Measurements from ENCODE around the gene MRTO4. TPM values are rescaled to one million over a fixed set of nuclear protein-coding genes. Genes with fewer than 3 reads are reported as not detected.

The MRTO4 gene
- total and polyA plus RNA-seq, 9 of the 15 experiments (the other 6 are each of a cell fraction or from before 2014, with no cell fraction given) = 62.0 to 173 (median 146) TPM

- TF ChIP-seq, protein P1, sequence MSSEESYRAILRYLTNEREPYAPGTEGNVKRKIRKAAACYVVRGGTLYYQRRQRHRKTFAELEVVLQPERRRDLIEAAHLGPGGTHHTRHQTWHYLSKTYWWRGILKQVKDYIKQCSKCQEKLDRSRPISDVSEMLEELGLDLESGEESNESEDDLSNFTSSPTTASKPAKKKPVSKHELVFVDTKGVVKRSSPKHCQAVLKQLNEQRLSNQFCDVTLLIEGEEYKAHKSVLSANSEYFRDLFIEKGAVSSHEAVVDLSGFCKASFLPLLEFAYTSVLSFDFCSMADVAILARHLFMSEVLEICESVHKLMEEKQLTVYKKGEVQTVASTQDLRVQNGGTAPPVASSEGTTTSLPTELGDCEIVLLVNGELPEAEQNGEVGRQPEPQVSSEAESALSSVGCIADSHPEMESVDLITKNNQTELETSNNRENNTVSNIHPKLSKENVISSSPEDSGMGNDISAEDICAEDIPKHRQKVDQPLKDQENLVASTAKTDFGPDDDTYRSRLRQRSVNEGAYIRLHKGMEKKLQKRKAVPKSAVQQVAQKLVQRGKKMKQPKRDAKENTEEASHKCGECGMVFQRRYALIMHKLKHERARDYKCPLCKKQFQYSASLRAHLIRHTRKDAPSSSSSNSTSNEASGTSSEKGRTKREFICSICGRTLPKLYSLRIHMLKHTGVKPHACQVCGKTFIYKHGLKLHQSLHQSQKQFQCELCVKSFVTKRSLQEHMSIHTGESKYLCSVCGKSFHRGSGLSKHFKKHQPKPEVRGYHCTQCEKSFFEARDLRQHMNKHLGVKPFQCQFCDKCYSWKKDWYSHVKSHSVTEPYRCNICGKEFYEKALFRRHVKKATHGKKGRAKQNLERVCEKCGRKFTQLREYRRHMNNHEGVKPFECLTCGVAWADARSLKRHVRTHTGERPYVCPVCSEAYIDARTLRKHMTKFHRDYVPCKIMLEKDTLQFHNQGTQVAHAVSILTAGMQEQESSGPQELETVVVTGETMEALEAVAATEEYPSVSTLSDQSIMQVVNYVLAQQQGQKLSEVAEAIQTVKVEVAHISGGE (CRISPR knock-in tag; IDR thresholded peaks at IDR 0.05) = no peak
- no peak for TF ChIP-seq FOXM1 (IDR thresholded peaks at IDR 0.05; ENCODE audit: low read depth)
- TF ChIP-seq FOXM1 (CRISPR knock-in tag; IDR thresholded peaks at IDR 0.05; ENCODE audit: low read depth) = no peak
- 0 out of 4 replicates have a peak, but pooled peaks of 1 of the 2 experiments have one; percentile 45 for TF ChIP-seq FOXK2 (conservative IDR thresholded peaks at IDR 0.05 in 1 of 2, IDR thresholded peaks at IDR 0.05 in 1 of 2; ENCODE audit: low read depth in 2 of 2)
- no peak for TF ChIP-seq TCF7L2 (IDR thresholded peaks at IDR 0.05; ENCODE audit: low read depth, low read length)
- TF ChIP-seq, protein P2, sequence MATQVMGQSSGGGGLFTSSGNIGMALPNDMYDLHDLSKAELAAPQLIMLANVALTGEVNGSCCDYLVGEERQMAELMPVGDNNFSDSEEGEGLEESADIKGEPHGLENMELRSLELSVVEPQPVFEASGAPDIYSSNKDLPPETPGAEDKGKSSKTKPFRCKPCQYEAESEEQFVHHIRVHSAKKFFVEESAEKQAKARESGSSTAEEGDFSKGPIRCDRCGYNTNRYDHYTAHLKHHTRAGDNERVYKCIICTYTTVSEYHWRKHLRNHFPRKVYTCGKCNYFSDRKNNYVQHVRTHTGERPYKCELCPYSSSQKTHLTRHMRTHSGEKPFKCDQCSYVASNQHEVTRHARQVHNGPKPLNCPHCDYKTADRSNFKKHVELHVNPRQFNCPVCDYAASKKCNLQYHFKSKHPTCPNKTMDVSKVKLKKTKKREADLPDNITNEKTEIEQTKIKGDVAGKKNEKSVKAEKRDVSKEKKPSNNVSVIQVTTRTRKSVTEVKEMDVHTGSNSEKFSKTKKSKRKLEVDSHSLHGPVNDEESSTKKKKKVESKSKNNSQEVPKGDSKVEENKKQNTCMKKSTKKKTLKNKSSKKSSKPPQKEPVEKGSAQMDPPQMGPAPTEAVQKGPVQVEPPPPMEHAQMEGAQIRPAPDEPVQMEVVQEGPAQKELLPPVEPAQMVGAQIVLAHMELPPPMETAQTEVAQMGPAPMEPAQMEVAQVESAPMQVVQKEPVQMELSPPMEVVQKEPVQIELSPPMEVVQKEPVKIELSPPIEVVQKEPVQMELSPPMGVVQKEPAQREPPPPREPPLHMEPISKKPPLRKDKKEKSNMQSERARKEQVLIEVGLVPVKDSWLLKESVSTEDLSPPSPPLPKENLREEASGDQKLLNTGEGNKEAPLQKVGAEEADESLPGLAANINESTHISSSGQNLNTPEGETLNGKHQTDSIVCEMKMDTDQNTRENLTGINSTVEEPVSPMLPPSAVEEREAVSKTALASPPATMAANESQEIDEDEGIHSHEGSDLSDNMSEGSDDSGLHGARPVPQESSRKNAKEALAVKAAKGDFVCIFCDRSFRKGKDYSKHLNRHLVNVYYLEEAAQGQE (IDR thresholded peaks at IDR 0.05; ENCODE audit: borderline replicate concordance) = peak; percentile 52; the same call in 1 of the 2 replicates
- TF ChIP-seq, protein P2 (CRISPR knock-in tag; IDR thresholded peaks at IDR 0.05; ENCODE audit: low read depth) = no peak
- TF ChIP-seq ZBTB8A (IDR thresholded peaks at IDR 0.05; ENCODE audit: partially characterized antibody) = no peak
- TF ChIP-seq ZNF668 (CRISPR knock-in tag; IDR thresholded peaks at IDR 0.05) = no peak
- no peak for TF ChIP-seq RBM17 (IDR thresholded peaks at IDR 0.05; ENCODE audit: borderline replicate concordance, low read depth, low read length)
- TF ChIP-seq TFE3 (CRISPR knock-in tag; IDR thresholded peaks at IDR 0.05) = no peak
Observed at GRCh38 chr1:19240673-19241538, 10.7 kb upstream of the MRTO4 start (continued).

Data from K562 (cell line).